H9 (cell line): ENCODE measurements around the gene CDKL4. TPM values are rescaled to one million over a fixed set of nuclear protein-coding genes. Genes with fewer than 3 reads are reported as not detected.

Experiments
- DNase-seq: peaks from one replicate; pipeline ENCODE4 v3.0.0-alpha.2; 2017
- H2AFZ ChIP-seq: one replicate; pipeline ENCODE4 v1.6.1; 2013; ENCODE audit warnings: mild to moderate bottlenecking, low read length, control low read depth, moderate library complexity
- H2AK5ac ChIP-seq: 2 replicates; pipeline ENCODE4 v1.6.1; 2013; ENCODE audit warnings: low read length, control low read depth, mixed read lengths; ENCODE audit not compliant: insufficient read length
- H2BK120ac ChIP-seq: one replicate; pipeline ENCODE4 v1.6.1; 2013; ENCODE audit warnings: low read depth, mild to moderate bottlenecking, low read length, control low read depth, inconsistent platforms; ENCODE audit not compliant: poor library complexity, severe bottlenecking
- H2BK12ac ChIP-seq: 2 replicates; pipeline ENCODE4 v1.6.1; 2013; ENCODE audit warnings: low read length, control low read depth, mixed read lengths, low read depth; ENCODE audit not compliant: insufficient read length
- H2BK15ac ChIP-seq: 2 replicates; pipeline ENCODE4 v1.6.1; 2013; ENCODE audit warnings: low read depth, low read length, control low read depth
- H2BK20ac ChIP-seq: one replicate; pipeline ENCODE4 v1.6.1; 2013; ENCODE audit warnings: low read depth, mild to moderate bottlenecking, low read length, control low read depth, inconsistent platforms; ENCODE audit not compliant: poor library complexity, severe bottlenecking
- H2BK5ac ChIP-seq: 2 replicates; pipeline ENCODE4 v1.6.1; 2013; ENCODE audit warnings: low read length, control low read depth, mixed read lengths; ENCODE audit not compliant: insufficient read length
- H3K14ac ChIP-seq: 2 replicates; pipeline ENCODE4 v1.6.1; 2013; ENCODE audit warnings: low read length, control low read depth; ENCODE audit not compliant: insufficient read depth
- H3K18ac ChIP-seq: 2 replicates; pipeline ENCODE4 v1.6.1; 2013; ENCODE audit warnings: low read depth, mild to moderate bottlenecking, mixed read lengths, low read length, control low read depth; ENCODE audit not compliant: insufficient read length
- H3K23ac ChIP-seq: 2 replicates; pipeline ENCODE4 v1.6.1; 2013; ENCODE audit warnings: low read length, control low read depth, mixed read lengths, low read depth; ENCODE audit not compliant: insufficient read length
- H3K23me2 ChIP-seq: 2 replicates; pipeline ENCODE4 v1.6.1; 2013; ENCODE audit warnings: low read depth, mild to moderate bottlenecking, mixed read lengths, low read length, control low read depth; ENCODE audit not compliant: insufficient read length, poor library complexity, severe bottlenecking
- H3K27ac ChIP-seq: 2 replicates; pipeline ENCODE4 v1.5.1; 2013; ENCODE audit warnings: low read length, control low read depth, mixed read lengths, low read depth; ENCODE audit not compliant: insufficient read length
- H3K27me3 ChIP-seq: 2 replicates; pipeline ENCODE4 v1.6.1; 2013; ENCODE audit warnings: low read length, control low read depth, inconsistent platforms; ENCODE audit not compliant: insufficient read depth
- H3K4ac ChIP-seq: 2 replicates; pipeline ENCODE4 v1.6.1; 2013; ENCODE audit warnings: low read depth, mild to moderate bottlenecking, control low read depth, inconsistent platforms, low read length, moderate library complexity
- H3K4me1 ChIP-seq: 2 replicates; pipeline ENCODE4 v1.6.1; 2013; ENCODE audit warnings: low read length, control low read depth, inconsistent platforms; ENCODE audit not compliant: insufficient read depth
- H3K4me2 ChIP-seq: 2 replicates; pipeline ENCODE4 v1.6.1; 2013; ENCODE audit warnings: low read length, control low read depth, mixed read lengths; ENCODE audit not compliant: insufficient read length, insufficient read depth
- H3K56ac ChIP-seq: 2 replicates; pipeline ENCODE4 v1.6.1; 2013; ENCODE audit warnings: low read depth, mild to moderate bottlenecking, mixed read lengths, low read length, control low read depth; ENCODE audit not compliant: insufficient read length
- H3K79me1 ChIP-seq: 2 replicates; pipeline ENCODE4 v1.6.1; 2013; ENCODE audit warnings: low read depth, mild to moderate bottlenecking, moderate library complexity, low read length, control low read depth, inconsistent platforms; ENCODE audit not compliant: insufficient read depth, poor library complexity, severe bottlenecking
- H3K79me2 ChIP-seq: 2 replicates; pipeline ENCODE4 v1.6.1; 2013; ENCODE audit warnings: low read length, control low read depth, inconsistent platforms; ENCODE audit not compliant: insufficient read depth
- H3K9ac ChIP-seq: 2 replicates; pipeline ENCODE4 v1.6.1; 2013; ENCODE audit warnings: low read length, control low read depth, mixed read lengths; ENCODE audit not compliant: insufficient read length; ENCODE audit errors: extremely low read depth
- H3K9me3 ChIP-seq: one replicate; pipeline ENCODE4 v1.6.1; 2013; ENCODE audit warnings: low read depth, low read length, inconsistent platforms; ENCODE audit not compliant: control insufficient read depth
- H3T11ph ChIP-seq: one replicate; pipeline ENCODE4 v1.6.1; 2013; ENCODE audit warnings: mild to moderate bottlenecking, low read length, control low read depth, inconsistent platforms
- H4K20me1 ChIP-seq: one replicate; pipeline ENCODE4 v1.6.1; 2013; ENCODE audit not compliant: control insufficient read depth, insufficient read length, insufficient read depth
- H4K5ac ChIP-seq: 2 replicates; pipeline ENCODE4 v1.6.1; 2013; ENCODE audit warnings: low read depth, mild to moderate bottlenecking, mixed read lengths, low read length, control low read depth; ENCODE audit not compliant: insufficient read length
- H4K8ac ChIP-seq: replicated peaks from 2 replicates; pipeline ENCODE4 v1.6.1; 2013; ENCODE audit warnings: low read length, control low read depth, mixed read lengths, low read depth; ENCODE audit not compliant: insufficient read length
- H4K91ac ChIP-seq: 2 replicates; pipeline ENCODE4 v1.6.1; 2013; ENCODE audit warnings: low read depth, mild to moderate bottlenecking, moderate library complexity, mixed read lengths, low read length, control low read depth; ENCODE audit not compliant: insufficient read length
- H3K27ac Mint-ChIP-seq, 3 experiments: 2 replicates in 2 of 3; 3 replicates in 1 of 3; pipeline ENCODE4 v1.8.0; 2020 to 2021; ENCODE audit warnings: mixed read lengths in 3 of 3, mild to moderate bottlenecking in 1 of 3, moderate library complexity in 1 of 3
- H3K27me3 Mint-ChIP-seq: 2 replicates; pipeline ENCODE4 v1.8.0; 2021; ENCODE audit warnings: low read depth, mild to moderate bottlenecking, moderate library complexity, mixed read lengths
- H3K36me3 Mint-ChIP-seq, 3 experiments: 2 replicates in 2 of 3; 3 replicates in 1 of 3; pipeline ENCODE4 v1.8.0; 2020 to 2021; ENCODE audit warnings: low read depth in 3 of 3, mixed read lengths in 3 of 3; ENCODE audit not compliant: insufficient read depth in 1 of 3
- H3K4me1 Mint-ChIP-seq, 2 experiments: 2 replicates each; pipeline ENCODE4 v1.8.0; 2020; ENCODE audit warnings: mixed read lengths in 2 of 2
- H3K4me3 Mint-ChIP-seq, 2 experiments: 2 replicates in 1 of 2; 3 replicates in 1 of 2; pipeline ENCODE4 v1.8.0; 2020 to 2021; ENCODE audit warnings: mild to moderate bottlenecking in 2 of 2, mixed read lengths in 2 of 2, moderate library complexity in 1 of 2
- H3K9me3 Mint-ChIP-seq, 2 experiments: 2 replicates in 1 of 2; 3 replicates in 1 of 2; pipeline ENCODE4 v1.8.0; 2020; ENCODE audit warnings: mild to moderate bottlenecking in 2 of 2, mixed read lengths in 2 of 2, moderate library complexity in 1 of 2
- CTCF ChIP-seq: fragments of 200-600 bp; sonication (generic); conservative IDR thresholded peaks from 3 replicates; pipeline ENCODE4 v1.8.0; 2021; ENCODE audit warnings: antibody characterized with exemption, mild to moderate bottlenecking
- WGBS: extraction: QIAGEN DNeasy Blood & Tissue Kit; methylation state at CpG from one replicate; pipeline ENCODE4 v1.1.7; 2013; ENCODE audit warnings: missing lambda C conversion rate, low lambda C conversion rate, mixed read lengths; ENCODE audit not compliant: insufficient read length; ENCODE audit errors: extremely low coverage; 5-methylcytosine and 5-hydroxymethylcytosine counted together
- total RNA-seq: library from RNA; stranded (reverse); gene quantifications from 2 replicates; pipeline ENCODE4 v1.2.1, GENCODE V29; 2021

CDKL4 gene
- total RNA-seq, 1 experiment from 2014 or later: not detected

- no peaks in the 10 kb centered on the region for H3K27me3 ChIP-seq
- H3K4ac ChIP-seq: no peak overlapping the region
- H2BK12ac ChIP-seq: no peak overlapping the region
- no peaks in the 10 kb centered on the region for H4K20me1 ChIP-seq
- no peak overlapping the region for H2BK20ac ChIP-seq
- WGBS: no CpG with 5 or more reads among the region's 3 CpGs
- no peaks in the 10 kb centered on the region for H3K36me3 Mint-ChIP-seq
- H2BK120ac ChIP-seq: no peak overlapping the region
- no peak overlapping the region for H3K4me2 ChIP-seq
- H3K56ac ChIP-seq: no peak overlapping the region
- H4K8ac ChIP-seq: no peak overlapping the region
- no peak overlapping the region for H2BK15ac ChIP-seq
- no peak overlapping the region for H3K9ac ChIP-seq
- no peak overlapping the region for H3K18ac ChIP-seq
- H3K23me2 ChIP-seq: no peaks in the 10 kb centered on the region
- H3K79me1 ChIP-seq: no peaks in the 10 kb centered on the region
- H3K23ac ChIP-seq: no peak overlapping the region
- DNase-seq: no peak
- no peak overlapping the region for H4K5ac ChIP-seq
- no peak overlapping the region for H3K14ac ChIP-seq
- no peak for TF ChIP-seq CTCF
- no peak overlapping the region for H3T11ph ChIP-seq
- no peak overlapping the region for H2BK5ac ChIP-seq
- no peaks in the 10 kb centered on the region for H3K27me3 Mint-ChIP-seq
- peaks cover 0 to 3% of the 10 kb centered on the region in 2 experiments; a peak in 1 of 5 replicates for H3K9me3 Mint-ChIP-seq
- H2AK5ac ChIP-seq: no peak overlapping the region
- peaks cover 20 to 23% of the 10 kb centered on the region in 2 experiments for H3K4me1 Mint-ChIP-seq
- H3K4me3 Mint-ChIP-seq: no peak overlapping the region
- H3K27ac ChIP-seq: no peak overlapping the region
- no peaks in the 10 kb centered on the region for H3K9me3 ChIP-seq
- no peaks in the 10 kb centered on the region for H3K79me2 ChIP-seq
- H2AFZ ChIP-seq: no peak overlapping the region
- no peak overlapping the region for H4K91ac ChIP-seq
- no peaks in the 10 kb centered on the region for H3K4me1 ChIP-seq
- H3K27ac Mint-ChIP-seq: peak overlapping the region in 1 of 3 experiments; percentile 31; a peak in 1 of 7 replicates
Measured at GRCh38 chr2:39142904-39143605, 100.7 kb downstream of the CDKL4 start.
